Smooth muscle cell (in vitro differentiated cells): ENCODE results near the gene C17orf78. TPM values are rescaled to one million over a fixed set of nuclear protein-coding genes. Genes with fewer than 3 reads are reported as not detected.

Source experiments
- DNase-seq: peaks from one replicate; lab custom pipeline; 2025; ENCODE audit not compliant: unreplicated experiment; lab: John Stamatoyannopoulos, UW
- H2AFZ ChIP-seq: fragments of 200-600 bp; sonication (generic); 2 replicates; pipeline ENCODE4 v1.6.0; 2016; ENCODE audit warnings: antibody characterized with exemption, low read depth, mild to moderate bottlenecking
- H3F3A ChIP-seq: fragments of 200-600 bp; sonication (generic); 2 replicates; pipeline ENCODE4 v1.6.0; 2017; ENCODE audit warnings: antibody characterized with exemption, low read depth
- H3K27ac ChIP-seq: fragments of 200-600 bp; sonication (generic); 2 replicates; pipeline ENCODE4 v1.5.1; 2016; ENCODE audit warnings: low read depth, mild to moderate bottlenecking
- H3K27me3 ChIP-seq: fragments of 200-600 bp; sonication (generic); 2 replicates; pipeline ENCODE4 v1.6.1; 2016; ENCODE audit warnings: low read depth, mild to moderate bottlenecking
- H3K36me3 ChIP-seq: fragments of 200-600 bp; sonication (generic); 2 replicates; pipeline ENCODE4 v1.5.1; 2016; ENCODE audit warnings: low read depth
- H3K4me1 ChIP-seq: fragments of 200-600 bp; sonication (generic); 2 replicates; pipeline ENCODE4 v1.5.1; 2016; ENCODE audit warnings: low read depth
- H3K4me2 ChIP-seq: fragments of 200-600 bp; sonication (generic); 2 replicates; pipeline ENCODE4 v1.6.0; 2016; ENCODE audit warnings: mild to moderate bottlenecking
- H3K4me3 ChIP-seq: fragments of 200-600 bp; sonication (generic); 2 replicates; pipeline ENCODE4 v1.5.1; 2016; ENCODE audit warnings: mild to moderate bottlenecking
- H3K79me2 ChIP-seq: fragments of 200-600 bp; sonication (generic); 2 replicates; pipeline ENCODE4 v1.6.0; 2016; ENCODE audit warnings: low read depth, mild to moderate bottlenecking
- H3K9ac ChIP-seq: fragments of 200-600 bp; sonication (generic); 2 replicates; pipeline ENCODE4 v1.6.0; 2016; ENCODE audit warnings: low read depth
- H3K9me3 ChIP-seq: fragments of 200-600 bp; sonication (generic); replicated peaks from 2 replicates; pipeline ENCODE4 v1.5.1; 2016; ENCODE audit warnings: low read depth
- H4K20me1 ChIP-seq: fragments of 200-600 bp; sonication (generic); 2 replicates; pipeline ENCODE4 v1.6.0; 2016; ENCODE audit warnings: low read depth
- WGBS: methylation state at CpG from one replicate; pipeline ENCODE4 v1.1.7; 2016; ENCODE audit warnings: low lambda C conversion rate; 5-methylcytosine and 5-hydroxymethylcytosine counted together
- polyA plus RNA-seq: library from polyadenylated mRNA; unstranded; fragments of >200 nt; fragmentation: Nextera tagmentation; extraction: Ambion mirVana; gene quantifications from 2 replicates; pipeline ENCODE4 v1.2.1, GENCODE V29; 2016
- total RNA-seq: library from RNA; depleted of rRNA; stranded (reverse); fragments of >200 nt; gene quantifications from 2 replicates; pipeline ENCODE4 v1.2.3, GENCODE V29; 2014
- TF ChIP-seq, protein P1 (sequence below): fragments of 200-600 bp; sonication (generic); IDR thresholded peaks from 2 replicates; pipeline ENCODE4 v1.5.1; 2017; ENCODE audit warnings: borderline replicate concordance, mild to moderate bottlenecking, antibody characterized with exemption; ENCODE audit not compliant: insufficient read depth, poor library complexity, severe bottlenecking

The C17orf78 gene
- total and polyA plus RNA-seq, 2 experiments from 2014 or later: not detected

DNA sequence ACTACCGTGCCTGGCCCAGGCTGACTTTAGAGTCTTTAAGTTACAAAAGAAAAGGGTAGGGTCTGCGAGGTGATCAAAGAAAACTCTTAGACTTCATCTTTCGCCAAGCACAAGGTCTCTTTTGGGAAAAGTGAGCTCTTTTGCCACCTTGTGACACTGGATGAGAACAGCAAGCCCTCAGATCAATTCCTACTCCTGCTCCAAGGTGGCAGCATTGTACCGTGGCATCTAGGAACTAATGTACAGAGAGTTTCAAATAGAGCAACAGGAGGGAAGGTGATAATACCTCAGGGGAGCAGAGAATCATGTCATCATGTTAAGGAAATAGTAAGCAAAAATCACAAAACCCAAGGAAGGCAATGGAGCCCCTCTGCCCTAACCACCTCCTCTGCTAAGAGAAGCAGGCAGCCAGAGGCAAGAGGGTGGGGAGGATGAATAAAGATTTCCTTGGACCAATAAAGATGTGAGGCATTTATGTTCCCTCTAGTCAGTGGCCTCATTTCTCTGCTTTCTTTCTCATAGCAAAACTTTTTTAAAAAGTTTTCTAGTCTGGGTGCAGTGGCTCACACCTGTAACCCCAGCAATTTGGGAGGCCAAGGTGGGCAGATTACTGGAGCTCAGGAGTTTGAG is 2.1 kb upstream of the C17orf78 start:
- H3K9ac ChIP-seq: no peak overlapping the region
- no peaks in the 10 kb centered on the region for H4K20me1 ChIP-seq
- H3K4me2 ChIP-seq: no peak overlapping the region
- peak; percentile 7 for DNase-seq
- H3K27ac ChIP-seq: no peak overlapping the region
- no peak overlapping the region for H3K4me3 ChIP-seq
- H3K9me3 ChIP-seq: no peaks in the 10 kb centered on the region
- TF ChIP-seq, protein P1, sequence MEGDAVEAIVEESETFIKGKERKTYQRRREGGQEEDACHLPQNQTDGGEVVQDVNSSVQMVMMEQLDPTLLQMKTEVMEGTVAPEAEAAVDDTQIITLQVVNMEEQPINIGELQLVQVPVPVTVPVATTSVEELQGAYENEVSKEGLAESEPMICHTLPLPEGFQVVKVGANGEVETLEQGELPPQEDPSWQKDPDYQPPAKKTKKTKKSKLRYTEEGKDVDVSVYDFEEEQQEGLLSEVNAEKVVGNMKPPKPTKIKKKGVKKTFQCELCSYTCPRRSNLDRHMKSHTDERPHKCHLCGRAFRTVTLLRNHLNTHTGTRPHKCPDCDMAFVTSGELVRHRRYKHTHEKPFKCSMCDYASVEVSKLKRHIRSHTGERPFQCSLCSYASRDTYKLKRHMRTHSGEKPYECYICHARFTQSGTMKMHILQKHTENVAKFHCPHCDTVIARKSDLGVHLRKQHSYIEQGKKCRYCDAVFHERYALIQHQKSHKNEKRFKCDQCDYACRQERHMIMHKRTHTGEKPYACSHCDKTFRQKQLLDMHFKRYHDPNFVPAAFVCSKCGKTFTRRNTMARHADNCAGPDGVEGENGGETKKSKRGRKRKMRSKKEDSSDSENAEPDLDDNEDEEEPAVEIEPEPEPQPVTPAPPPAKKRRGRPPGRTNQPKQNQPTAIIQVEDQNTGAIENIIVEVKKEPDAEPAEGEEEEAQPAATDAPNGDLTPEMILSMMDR: peak; percentile 90
- no peaks in the 10 kb centered on the region for H3F3A ChIP-seq
- H3K36me3 ChIP-seq: no peaks in the 10 kb centered on the region
- no peak overlapping the region for H2AFZ ChIP-seq
- H3K4me1 ChIP-seq: no peaks in the 10 kb centered on the region
- no peaks in the 10 kb centered on the region for H3K27me3 ChIP-seq
- WGBS: 8% methylated on average over 4 of the region's 4 CpGs
- no peaks in the 10 kb centered on the region for H3K79me2 ChIP-seq

DNA sequence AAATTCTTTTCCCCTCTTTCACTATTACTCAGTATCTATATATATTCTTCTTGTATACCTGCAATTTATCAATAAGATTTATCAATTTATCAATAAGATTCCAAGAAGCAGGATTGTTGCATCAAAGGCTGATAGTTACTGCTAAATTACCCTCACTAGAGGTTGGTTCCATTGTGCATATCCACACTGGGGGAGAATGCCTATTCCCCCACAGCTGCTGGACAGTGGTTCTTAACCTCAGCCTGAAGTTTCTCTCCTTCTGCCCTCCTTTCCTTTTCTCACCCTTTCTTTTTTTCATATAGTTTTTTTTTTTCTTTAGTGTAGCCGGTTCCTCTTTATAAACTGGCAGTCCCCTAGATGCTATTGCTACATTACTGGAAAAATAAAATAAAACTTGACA is 6.3 kb downstream of the C17orf78 start:
- H3K36me3 ChIP-seq: no peaks in the 10 kb centered on the region
- H3F3A ChIP-seq: no peaks in the 10 kb centered on the region
- H3K9ac ChIP-seq: no peak overlapping the region
- no peak overlapping the region for H3K4me3 ChIP-seq
- TF ChIP-seq, protein P1: no peak
- no peak overlapping the region for H3K4me2 ChIP-seq
- H2AFZ ChIP-seq: no peak overlapping the region
- no peaks in the 10 kb centered on the region for H3K9me3 ChIP-seq
- H3K27ac ChIP-seq: no peak overlapping the region
- no peaks in the 10 kb centered on the region for H3K4me1 ChIP-seq
- H3K27me3 ChIP-seq: no peaks in the 10 kb centered on the region
- DNase-seq: no peak
- H3K79me2 ChIP-seq: no peaks in the 10 kb centered on the region
- H4K20me1 ChIP-seq: no peaks in the 10 kb centered on the region
- 96% methylated on average over 1 of the region's 1 CpG for WGBS

DNA sequence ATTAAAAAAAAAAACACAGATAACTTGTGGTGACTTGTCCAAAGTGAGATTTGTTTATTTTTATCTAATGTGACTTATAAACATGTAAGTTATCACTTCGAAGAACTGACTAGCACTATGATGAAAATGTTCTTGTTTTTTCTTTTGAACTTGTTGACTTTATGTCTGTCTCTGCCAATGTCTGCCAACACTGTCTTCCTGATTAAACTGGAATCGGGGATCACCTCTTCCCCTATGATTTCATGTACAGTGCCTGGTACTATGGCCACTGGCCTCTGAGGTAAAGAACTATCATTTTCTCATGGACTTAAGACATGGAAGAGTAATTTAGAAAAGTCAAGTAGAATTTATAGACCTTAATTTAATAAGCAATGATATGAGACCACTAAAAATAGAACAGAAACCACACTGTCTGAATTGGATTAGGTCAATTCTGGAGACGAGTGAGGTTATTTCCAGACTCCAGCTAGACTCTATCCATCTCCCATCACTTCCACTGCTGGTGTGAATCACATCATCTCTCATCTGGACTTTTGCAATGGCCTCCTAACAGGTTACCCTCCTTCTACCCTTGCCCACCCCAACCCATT is 8.9 kb downstream of the C17orf78 start:
- no peak overlapping the region for H3K4me3 ChIP-seq
- H3K9me3 ChIP-seq: no peaks in the 10 kb centered on the region
- no peaks in the 10 kb centered on the region for H3K27me3 ChIP-seq
- no peaks in the 10 kb centered on the region for H3K36me3 ChIP-seq
- no peaks in the 10 kb centered on the region for H3F3A ChIP-seq
- TF ChIP-seq, protein P1: no peak
- H3K27ac ChIP-seq: no peak overlapping the region
- no peak overlapping the region for H2AFZ ChIP-seq
- no peak overlapping the region for H3K4me2 ChIP-seq
- H3K79me2 ChIP-seq: no peaks in the 10 kb centered on the region
- no peak overlapping the region for H3K9ac ChIP-seq
- no peaks in the 10 kb centered on the region for H3K4me1 ChIP-seq
- DNase-seq: no peak
- WGBS: 72% methylated on average over 3 of the region's 3 CpGs
- H4K20me1 ChIP-seq: no peaks in the 10 kb centered on the region

DNA sequence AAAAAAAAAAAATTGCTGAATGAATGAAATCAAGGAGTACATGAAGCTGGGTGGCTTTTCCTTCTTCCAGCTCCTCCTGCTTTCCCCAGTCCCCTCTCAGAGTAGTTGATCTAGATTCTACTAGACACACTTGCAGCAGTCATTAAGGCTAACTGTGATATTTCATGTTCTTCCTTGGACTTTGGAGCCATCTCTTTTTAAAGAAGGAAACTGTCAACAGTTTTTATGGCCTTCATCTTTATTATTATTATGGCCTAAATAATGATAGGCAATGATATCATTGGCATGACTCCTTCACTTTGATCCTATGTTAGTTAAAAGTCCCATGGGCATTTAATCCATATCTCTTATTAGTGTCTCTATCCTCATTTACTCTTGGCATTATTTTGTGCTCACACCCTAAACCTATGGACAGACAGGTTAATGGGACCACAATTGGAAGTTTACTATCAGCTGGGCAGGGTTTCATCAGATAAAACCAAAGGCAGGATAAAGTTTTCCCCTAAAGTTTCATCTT is 9.7 kb downstream of the C17orf78 start:
- Histone ChIP-seq H3K27ac (no peak overlapping the region), H3K4me2 (no peak overlapping the region), H3K27me3 (no peaks in the 10 kb centered on the region), H3K9me3 (no peaks in the 10 kb centered on the region), H3K4me3 (no peak overlapping the region), H2AFZ (no peak overlapping the region), H3K9ac (no peak overlapping the region), H3K4me1 (no peaks in the 10 kb centered on the region), H3K79me2 (no peaks in the 10 kb centered on the region), H3F3A (no peaks in the 10 kb centered on the region), H4K20me1 (no peaks in the 10 kb centered on the region), H3K36me3 (no peaks in the 10 kb centered on the region)
- TF ChIP-seq, protein P1: no peak
- DNase-seq: no peak
